Measurements from ENCODE around the gene FXYD1.

Gene FXYD1

DNA sequence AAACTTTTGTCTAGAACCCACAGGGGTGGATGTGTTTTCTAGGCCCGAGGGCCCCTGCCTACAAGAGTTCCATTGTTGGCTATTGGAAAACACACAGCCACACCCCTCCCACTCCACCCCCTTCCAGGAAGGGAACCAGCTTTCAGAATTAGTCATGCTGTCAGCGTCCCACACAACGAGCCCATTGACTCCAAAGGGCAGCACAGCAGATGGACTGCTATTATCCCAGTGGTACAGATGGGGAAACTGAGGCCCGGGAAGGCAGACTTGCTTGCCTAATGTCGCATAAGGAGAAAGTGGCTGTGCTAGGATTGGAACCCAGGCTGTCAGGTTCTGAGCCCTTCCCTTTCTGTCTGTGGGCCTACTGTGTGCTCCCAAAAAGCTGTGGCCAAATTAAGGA, 31.1 kb upstream of the FXYD1 start:
- no peak for DNase-seq (ENCODE audit: low read depth)

DNA sequence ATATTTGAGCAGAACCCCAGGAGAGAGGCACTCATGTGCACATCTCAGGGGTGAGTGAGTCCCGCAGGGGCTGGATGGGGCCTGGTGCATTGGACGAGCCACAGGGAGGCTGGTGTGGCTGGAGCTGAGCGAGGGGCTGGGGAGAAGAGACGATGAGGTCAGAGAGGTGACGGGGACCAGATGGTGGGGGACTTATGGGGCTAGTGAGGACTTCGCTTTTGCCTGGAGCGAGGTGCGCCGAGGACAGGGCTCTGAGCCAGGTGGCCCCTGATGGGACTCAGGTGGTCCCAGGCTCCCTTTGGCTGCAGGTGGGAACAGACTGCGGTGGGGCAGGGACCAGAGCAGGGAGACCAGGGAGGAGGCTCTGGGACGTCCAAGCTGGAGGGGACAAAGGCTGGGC, 29.9 kb upstream of the FXYD1 start:
- no peak for DNase-seq (ENCODE audit: low read depth)

DNA sequence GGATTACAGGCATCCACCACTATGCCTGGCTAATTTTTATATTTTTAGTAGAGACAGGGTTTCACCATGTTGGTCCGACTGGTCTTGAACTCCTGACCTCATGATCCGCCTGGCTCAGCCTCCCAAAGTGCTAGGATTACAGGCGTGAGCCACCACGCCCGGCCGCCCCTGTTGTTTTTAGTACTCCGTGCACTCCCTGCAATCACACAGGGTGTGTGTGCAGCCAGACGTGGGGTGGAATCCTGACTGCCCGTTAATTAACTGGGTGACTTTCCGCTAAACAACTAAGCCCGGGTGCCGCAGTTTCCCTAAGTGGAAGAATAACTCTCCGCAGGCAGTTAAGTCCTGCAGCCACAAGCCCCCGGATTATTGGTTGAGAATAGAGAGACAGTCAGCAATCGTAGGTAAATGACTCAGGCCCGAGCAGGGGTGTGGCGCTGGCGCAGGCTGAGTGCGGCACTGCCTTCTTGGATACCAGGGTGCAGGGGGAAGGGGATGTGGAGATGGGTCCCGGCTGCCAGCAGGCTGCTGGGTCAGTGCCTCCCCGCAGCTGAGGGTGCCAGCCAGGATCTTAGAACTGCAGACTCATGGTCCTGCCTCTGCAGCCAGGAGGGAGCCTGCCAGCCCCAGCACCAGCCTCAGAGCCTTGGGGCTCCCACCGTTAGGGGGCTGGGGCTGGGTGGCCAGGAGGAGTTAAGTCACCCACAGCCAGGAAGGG, 29.1 kb upstream of the FXYD1 start:
- DNase-seq (ENCODE audit: low read depth), result no peak

DNA sequence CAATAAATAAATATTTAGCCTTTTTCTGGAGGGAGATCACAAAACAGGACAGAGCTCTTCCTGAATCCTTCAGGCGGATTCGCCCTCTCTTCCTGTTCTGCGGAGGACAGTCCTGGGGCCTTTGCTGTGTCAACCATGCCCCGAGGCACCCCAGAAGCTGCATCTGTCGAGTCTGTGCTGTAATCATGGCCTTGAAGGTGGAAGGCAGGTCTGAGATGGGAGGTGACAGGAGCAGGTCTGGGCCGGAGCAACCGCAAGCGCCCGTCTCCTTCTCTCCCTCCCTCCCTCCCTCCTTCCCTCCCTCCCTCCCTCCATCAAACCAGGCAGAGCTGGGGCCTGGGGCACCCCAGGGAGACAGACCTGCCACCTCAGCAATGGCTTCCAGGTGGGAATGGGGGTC, 27.6 kb upstream of the FXYD1 start:
- no peak for DNase-seq (ENCODE audit: low read depth)

DNA sequence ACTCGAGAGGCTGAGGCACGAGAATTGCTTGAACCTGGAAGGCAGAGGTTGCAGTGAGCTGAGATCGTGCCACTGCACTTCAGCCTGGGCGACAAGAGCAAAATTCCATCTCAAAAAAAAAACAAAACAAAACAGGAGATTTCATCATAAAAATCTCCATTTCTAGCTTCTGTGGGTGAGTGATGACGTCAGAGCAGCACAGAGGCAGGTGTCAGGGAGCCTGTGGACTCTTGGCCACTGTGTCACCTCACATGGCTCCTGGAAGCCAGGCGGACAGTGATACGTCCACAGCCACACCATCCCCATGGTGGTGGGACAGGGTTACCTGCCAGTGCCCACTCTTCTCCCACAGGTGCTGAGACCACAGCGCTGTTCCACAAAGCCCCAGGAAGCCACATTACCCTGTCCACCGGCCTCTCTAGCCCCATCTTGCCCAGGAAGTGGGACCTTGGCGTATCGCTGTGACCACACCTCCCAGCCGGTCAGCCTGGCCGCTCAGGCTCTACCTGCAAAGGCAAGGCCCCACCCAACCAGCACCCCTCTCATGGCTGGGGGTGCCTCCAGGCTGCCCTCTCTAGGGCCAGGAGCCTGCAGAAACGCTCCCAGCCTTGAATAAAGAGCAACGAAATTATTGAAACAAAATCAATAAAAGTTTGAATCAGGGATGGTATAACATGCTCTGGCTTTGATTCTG, 25.5 kb upstream of the FXYD1 start:
- DNase-seq (ENCODE audit: low read depth), result no peak

DNA sequence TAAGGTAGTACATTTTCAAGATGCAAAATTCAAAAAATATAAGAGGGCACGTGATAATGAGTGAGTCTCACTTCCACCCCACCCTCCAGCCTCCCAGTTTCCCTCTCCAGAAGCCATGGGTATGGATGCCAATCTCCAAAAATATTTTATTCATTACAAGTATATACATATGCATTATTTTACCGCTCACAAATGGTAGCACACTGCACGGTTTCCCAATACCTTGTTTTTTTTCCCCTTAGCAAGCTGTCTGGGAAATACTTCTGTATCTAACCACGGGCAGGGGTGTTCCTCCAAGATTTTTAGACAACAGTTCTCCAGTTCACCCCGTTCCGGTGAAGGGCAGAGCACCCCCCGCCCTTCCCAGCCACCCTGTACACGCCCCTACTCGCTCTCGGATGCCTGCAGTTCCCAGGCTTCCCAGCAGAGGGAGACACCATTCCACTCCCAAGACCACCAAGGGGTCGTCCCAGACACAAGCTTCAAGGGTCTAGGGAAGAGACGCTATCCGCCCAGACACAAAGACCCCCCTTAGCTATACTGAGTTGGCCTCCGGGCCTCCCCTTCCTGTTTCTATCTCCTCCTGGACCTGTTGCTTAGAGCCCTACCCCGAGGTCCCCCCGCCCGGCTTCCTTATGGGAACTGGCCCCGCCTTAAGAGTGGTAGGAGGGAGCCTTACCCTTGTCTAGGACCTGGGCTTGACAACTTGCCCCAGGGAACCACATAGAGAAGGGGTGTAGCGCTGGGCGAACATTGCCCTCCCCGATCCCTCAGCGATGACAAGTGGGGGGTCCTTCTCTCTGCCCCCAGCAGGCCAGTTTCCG, 24.1 kb upstream of the FXYD1 start:
- DNase-seq (ENCODE audit: low read depth), result peak; percentile 62

DNA sequence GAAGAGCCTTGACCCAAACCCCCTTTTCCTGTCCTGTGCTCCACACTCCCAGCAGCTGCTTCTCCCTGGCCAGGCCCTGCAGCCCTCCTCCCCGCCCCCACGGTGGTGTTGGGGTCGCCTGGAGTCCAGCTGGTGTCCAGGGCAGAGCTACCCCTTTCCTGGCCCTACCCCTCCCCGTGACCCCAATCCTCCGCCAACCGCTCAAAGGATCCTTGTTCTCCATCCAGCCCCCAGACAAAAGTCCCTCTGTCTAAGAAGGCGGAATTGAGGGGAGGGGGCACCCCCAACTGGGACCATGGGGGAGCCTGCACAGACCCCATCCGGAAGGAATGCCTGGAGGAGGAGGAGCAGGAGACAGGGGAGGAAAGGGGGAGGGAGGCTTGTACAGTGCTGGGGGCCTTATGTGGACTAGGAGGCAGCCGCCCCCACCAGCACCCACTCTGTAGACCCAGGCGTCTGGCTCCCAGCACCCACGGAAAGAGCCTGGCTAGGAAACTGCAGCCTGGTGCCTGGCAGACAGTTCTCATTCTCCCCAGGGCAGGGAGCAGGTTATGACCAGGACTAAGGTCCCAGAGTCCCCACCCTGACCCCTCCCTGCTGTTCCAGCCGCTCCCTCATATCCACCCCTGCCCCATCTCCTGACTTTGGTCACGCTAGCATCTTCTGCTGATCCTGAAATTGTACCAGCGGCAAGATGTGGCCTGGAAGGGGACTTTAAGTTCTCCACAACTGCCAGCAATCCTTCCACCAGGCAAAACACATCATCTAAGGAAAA, 23.3 kb upstream of the FXYD1 start, which contains the start of gene FXYD3:
Gene FXYD3 (plus strand): TSS at position 647 of the 775 bp plus-strand sequence. CDS start 3,554 bp downstream, outside the sequence.
- DNase-seq (ENCODE audit: low read depth), result no peak

DNA sequence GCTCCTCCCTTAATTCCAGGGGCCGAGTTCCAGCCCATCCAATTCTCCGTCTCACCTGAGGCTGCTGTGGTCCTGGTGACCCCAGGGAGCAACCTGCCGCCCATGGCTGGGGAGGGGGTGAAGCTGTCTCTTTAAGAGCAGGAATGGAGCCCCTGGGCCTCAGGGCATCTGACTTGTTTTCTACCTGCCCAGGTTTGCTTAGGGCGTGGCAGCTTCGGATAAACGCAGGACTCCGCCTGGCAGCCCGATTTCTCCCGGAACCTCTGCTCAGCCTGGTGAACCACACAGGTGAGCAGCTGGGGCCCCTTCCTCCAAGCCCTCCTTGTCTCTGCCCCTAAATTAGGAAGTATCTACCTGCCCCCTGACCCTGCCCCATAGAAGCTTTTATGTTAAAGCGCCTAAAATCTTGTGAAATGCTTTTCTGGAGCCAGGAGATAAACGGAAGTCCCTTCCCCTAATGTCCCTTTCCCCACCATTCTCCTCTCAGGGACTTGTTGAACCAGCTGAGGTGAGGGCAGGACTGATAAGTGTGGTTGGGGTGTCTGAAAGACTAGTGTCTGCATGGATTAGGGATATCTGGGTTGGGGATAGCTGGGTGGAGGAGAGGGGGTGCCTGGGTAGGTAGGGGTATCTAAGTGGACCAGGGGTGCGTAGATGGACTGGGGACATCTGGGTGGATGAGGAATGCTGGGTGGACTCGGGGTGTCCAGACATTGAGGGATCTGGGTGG, 22.4 kb upstream of the FXYD1 start:
- DNase-seq (ENCODE audit: low read depth), result no peak

DNA sequence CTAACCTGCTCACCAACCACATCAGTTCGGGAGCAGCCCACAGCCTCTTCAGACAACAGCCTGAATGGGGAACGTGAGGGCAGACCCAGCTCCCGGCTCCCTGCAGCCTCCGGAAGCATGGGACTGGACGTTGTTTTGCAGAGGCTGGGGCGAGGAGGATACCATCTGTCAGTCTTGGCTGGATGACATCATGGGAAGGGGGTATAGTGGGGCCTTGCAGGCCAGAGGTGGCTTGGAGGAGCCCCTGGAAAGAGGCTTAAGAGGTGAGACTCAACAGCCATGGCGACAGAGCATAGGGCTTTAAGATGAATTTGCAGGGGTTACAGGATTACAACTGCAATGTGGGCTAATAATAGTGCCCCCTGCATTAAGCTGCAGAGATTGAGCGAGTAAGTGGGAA, 21.5 kb upstream of the FXYD1 start:
- DNase-seq (ENCODE audit: low read depth), result no peak

DNA sequence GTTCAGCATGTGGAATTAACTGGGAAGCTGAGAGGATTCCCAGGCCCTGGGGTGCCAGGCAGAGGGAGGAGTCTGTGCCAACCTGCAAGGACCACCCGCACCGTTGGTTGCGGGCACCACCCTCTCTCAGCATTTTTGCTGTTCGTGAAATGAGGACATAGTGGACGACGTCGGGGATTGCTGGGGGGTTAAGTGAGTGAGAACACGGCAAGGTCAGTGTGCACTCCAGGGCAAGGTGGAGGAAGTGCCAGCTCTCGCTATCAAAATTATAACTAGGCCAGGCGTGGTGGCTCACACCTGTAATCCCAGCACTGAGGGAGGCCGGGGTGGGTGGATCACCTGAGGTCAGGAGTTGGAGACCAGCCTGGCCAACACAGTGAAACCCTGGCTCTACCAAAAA, 20.8 kb upstream of the FXYD1 start:
- DNase-seq (ENCODE audit: low read depth), result no peak

DNA sequence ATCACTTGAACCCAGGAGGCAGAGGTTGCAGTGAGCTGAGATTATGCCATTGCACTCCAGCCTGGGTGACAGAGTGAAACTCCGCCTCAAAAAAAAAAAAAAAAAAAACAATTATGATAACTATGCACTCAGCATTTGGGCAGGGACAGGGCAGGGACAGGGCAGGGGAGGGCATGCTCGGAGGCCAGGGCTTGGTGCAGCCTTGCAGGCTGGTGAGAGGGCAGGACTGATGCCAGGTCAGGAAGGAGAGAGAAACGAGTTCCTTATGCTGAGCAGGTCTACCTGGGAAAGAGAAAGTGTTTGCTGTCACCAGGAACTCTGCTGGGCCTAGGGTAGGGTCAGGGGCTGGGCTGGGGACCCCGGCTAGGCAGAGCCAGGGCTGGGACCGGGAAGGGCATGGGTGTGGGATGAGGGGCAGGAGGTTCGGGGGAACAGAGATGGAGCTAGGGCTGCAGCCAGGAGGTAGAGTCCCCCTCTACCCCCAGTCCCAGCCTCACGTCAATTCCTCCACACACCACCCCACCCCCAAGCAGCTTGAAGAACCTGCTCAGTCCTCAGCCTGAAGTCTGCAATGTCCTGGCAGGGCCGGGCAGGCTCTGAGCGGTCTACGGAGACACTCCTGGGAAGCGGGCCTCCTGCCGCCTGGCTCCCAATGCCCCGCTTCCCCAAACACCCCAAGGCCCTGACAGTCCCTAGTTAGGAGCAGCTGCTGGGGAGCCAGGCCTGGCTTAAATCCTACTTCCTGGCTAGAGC, 20.2 kb upstream of the FXYD1 start:
- DNase-seq (ENCODE audit: low read depth), result no peak

DNA sequence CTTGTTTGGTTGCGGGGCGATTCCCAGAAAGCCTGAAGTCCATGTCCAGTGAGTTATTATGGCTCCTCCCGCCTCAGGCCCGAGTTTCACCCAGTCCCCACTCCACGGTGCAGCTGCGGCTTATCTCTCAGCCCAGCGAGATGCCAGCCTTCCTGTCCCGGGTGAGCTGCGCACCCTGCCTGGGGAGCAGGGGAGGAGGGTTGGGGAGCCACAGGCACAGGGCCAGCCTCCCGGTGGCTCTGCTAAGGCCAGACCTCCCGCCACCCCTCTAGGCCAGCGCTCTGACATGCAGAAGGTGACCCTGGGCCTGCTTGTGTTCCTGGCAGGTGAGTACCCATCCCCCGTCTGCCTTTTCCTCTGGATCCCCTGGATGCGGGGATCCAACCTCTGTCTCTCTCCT, 19.5 kb upstream of the FXYD1 start:
- DNase-seq (ENCODE audit: low read depth), result no peak

DNA sequence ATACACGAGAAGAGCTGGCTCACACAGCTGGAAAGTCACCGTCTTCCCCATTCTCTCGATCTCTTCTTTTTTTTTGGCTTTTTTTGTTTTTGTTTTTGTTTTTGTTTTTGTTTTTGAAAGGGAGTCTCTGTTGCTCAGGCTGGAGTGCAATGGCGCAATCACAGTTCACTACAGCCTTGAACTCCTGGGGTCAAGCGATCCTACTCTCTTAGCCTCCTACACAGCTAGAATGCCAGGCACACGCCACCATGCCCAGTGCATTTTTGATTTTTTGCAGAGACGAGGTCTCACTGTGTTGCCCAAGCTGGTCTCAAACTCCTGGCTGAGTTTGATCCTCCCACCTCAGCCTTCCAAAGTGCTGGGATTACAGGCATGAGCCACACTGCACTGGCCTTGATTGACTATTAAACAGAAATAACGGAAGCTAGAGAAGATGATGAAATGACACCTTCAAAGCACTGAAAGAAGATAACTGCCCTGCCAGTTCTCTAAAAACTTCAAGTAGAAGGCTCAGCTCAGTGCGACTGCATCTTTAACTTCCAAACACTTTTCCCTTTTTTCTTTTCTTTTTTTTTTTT, 19.0 kb upstream of the FXYD1 start:
- DNase-seq (ENCODE audit: low read depth), result no peak

DNA sequence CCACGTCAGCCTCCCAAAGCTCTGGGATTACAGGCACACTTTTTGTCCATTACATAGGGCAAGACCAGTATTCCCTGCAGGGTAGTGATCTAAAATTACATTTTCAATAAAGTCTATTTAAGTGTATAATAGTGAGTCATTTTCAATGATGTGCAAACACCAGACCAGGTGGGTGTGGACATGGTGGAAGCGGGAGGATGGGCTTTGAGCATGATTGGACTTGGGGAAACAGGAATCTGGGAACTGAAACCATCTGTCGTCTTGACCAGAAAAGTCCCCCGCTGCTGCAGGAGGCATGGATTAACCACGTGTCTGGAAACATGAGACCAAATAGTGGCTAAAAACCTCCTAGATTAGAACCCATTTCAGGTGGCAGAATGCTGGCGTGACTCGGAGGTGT, 18.1 kb upstream of the FXYD1 start:
- no peak for DNase-seq (ENCODE audit: low read depth)

DNA sequence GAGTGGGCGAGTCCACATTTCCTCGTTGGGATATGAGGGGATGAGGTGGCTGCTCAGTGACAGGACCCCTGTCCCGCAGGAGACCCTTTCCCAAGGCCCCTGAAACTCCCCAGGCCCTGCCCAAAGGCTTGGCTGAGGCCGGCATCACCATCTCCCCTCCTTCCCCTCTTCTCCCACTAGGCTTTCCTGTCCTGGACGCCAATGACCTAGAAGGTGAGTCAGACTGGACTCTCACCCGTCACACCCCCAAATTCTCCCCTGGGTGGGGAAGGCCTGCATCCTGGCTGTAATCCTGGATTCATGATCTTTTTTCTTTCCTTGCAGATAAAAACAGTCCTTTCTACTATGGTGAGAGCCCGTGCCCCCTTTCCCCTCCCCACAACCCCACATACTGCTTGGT, 17.7 kb upstream of the FXYD1 start:
- no peak for DNase-seq (ENCODE audit: low read depth)

DNA sequence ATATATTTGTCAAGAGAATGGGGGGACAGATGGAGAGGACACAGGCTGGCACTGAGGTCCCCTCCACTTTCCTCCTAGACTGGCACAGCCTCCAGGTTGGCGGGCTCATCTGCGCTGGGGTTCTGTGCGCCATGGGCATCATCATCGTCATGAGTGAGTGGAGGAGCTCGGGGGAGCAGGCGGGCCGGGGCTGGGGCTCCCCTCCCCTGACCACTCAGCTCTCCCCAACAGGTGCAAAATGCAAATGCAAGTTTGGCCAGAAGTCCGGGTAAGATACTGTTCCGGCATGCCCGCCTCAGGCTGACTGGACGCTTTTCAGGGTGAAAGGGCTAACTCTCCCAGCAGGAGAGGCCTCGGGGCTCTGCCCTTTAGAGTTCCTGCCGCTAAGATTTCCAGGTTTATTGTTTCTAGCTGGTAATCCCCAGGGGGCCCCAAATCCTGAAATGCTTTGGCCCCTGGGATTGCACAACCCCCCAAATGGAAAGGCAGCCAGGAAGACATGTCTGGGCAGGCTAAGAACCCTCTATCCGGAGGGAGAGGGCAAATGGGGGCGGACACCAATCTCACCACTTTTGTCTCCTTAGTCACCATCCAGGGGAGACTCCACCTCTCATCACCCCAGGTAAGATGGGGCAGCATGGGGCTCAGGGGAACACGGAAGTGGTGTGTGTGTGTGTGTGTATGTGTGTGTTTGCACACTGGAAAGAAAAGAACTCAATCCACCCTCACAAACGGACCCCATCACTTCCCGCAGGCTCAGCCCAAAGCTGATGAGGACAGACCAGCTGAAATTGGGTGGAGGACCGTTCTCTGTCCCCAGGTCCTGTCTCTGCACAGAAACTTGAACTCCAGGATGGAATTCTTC, 15.7 kb upstream of the FXYD1 start:
- DNase-seq (ENCODE audit: low read depth), result no peak

DNA sequence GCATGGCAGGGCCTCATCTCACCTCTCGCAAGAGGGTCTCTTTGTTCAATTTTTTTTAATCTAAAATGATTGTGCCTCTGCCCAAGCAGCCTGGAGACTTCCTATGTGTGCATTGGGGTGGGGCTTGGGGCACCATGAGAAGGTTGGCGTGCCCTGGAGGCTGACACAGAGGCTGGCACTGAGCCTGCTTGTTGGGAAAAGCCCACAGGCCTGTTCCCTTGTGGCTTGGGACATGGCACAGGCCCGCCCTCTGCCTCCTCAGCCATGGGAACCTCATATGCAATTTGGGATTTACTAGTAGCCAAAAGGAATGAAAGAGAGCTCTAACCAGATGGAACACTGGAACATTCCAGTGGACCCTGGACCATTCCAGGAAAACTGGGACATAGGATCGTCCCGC, 15.1 kb upstream of the FXYD1 start:
- peak; percentile 57 for DNase-seq (ENCODE audit: low read depth)

DNA sequence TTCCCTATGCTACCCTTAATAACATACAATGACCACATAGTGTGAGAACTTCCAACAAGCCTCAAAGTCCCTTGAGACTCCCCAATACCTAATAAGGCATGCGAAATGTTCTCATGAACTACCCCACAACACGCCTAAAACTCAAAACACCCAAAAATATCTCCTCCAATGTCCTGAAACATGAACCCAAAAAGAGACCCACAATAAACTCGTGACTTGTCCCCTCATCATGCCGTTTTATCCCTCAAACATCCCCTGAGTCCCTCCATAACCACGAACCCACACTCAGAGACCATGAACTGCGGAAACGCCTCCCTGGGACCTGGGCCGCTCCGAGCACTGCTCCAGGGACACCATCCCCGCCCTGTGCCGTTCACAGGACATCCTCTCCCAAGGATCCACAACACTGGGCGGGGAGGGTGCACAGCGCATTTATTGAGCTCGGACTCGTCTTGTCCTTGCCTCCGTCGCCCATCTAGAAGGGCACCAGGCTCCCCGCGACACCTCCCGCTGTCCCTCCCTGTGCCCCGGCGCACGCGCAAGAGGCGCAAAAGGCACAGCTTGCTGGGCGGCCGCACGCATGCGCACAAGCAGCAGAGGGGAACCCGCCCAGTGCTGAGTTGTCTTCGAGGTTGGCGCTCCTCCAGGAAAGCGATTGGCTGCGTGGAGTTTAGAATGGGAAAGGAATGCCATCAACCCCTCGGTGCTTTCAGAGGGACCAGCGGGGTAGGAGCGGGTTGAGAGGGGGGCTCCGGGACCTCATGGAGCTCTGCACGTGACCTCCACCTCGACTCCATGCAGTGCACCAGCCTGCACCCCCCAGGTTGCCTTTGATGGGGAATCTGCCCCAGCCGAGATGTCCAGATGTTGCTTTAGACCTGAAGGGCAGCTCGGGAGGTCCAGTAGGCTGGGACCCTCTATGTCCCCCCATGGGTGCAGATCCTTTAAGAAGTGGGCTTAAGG, 14.2 kb upstream of the FXYD1 start:
- DNase-seq (ENCODE audit: low read depth), result peak; percentile 97

Data from HS-27A (cell line).